ENCODE results near the gene UBE2E2. TPM values are rescaled to one million over a fixed set of nuclear protein-coding genes. Genes with fewer than 3 reads are reported as not detected.

The UBE2E2 gene
- total RNA-seq, 2 experiments from 2014 or later = 41.1 to 48.8 TPM

GRCh38 chr3:23442598-23443383, 239.7 kb downstream of the UBE2E2 start:
- Histone ChIP-seq H3K9me3 (ENCODE audit: low read length) (no peaks in the 10 kb centered on the region), H3K27ac (ENCODE audit: low read depth, low read length, poor library complexity, severe bottlenecking) (no peak overlapping the region), H3K36me3 (ENCODE audit: insufficient read depth, low read length) (no peaks in the 10 kb centered on the region), H4K20me1 (ENCODE audit: insufficient read depth, low read length) (no peaks in the 10 kb centered on the region), H3K79me2 (ENCODE audit: insufficient read depth, low read depth, low read length) (peaks cover 12% of the 10 kb centered on the region; the same call in 1 of the 2 replicates), H2AFZ (ENCODE audit: low read length) (no peak overlapping the region), H3K4me3 (ENCODE audit: low read depth, low read length, poor library complexity, severe bottlenecking) (no peak overlapping the region), H3K4me2 (ENCODE audit: low read length) (peak overlapping the region; percentile 18), H3K4me1 (ENCODE audit: insufficient read depth, low read length, poor library complexity, severe bottlenecking) (peaks cover 63% of the 10 kb centered on the region), H3K9me2 (ENCODE audit: insufficient read depth, low read length) (no peaks in the 10 kb centered on the region)
- POLR2A ChIA-PET = interaction anchor here (0.6 to 4.8 kb wide), 16 partner anchors 8 to 320 kb away, joined by 3 to 24 read pairs (median 5); no protein-coding TSS in a partner anchor
- intact Hi-C loops (cut with micrococcal nuclease; ENCODE audit: unreplicated experiment) = loop anchor here (5.0 kb wide), 1 partner anchor 320 kb away; no protein-coding TSS in a partner anchor
- TF ChIP-seq CTCF (conservative IDR thresholded peaks at IDR 0.05; ENCODE audit: low read length) (no peak), EZH2phosphoT487 (IDR thresholded peaks at IDR 0.05; ENCODE audit: borderline replicate concordance, low read depth, low read length) (no peak)
- CTCF ChIA-PET (ENCODE audit: unreplicated experiment) = interaction anchor here (0.5 kb wide), 2 partner anchors 304 to 515 kb away, joined by 3 to 5 read pairs; no protein-coding TSS in a partner anchor
- peak; percentile 57 for DNase-seq (ENCODE audit: low spot score)
- no TSS peak for BruUV-seq (replicated peaks)

- Histone ChIP-seq H2AFZ (ENCODE audit: low read length) (no peak overlapping the region), H4K20me1 (ENCODE audit: insufficient read depth, low read length) (no peaks in the 10 kb centered on the region), H3K9me2 (ENCODE audit: insufficient read depth, low read length) (no peaks in the 10 kb centered on the region), H3K79me2 (ENCODE audit: insufficient read depth, low read depth, low read length) (peaks cover 12% of the 10 kb centered on the region; the same call in 1 of the 2 replicates), H3K4me3 (ENCODE audit: low read depth, low read length, poor library complexity, severe bottlenecking) (no peak overlapping the region), H3K4me2 (ENCODE audit: low read length) (no peak overlapping the region), H3K27ac (ENCODE audit: low read depth, low read length, poor library complexity, severe bottlenecking) (no peak overlapping the region), H3K9me3 (ENCODE audit: low read length) (no peaks in the 10 kb centered on the region), H3K36me3 (ENCODE audit: insufficient read depth, low read length) (no peaks in the 10 kb centered on the region), H3K4me1 (ENCODE audit: insufficient read depth, low read length, poor library complexity, severe bottlenecking) (peaks cover 63% of the 10 kb centered on the region)
- ChIA-PET CTCF (ENCODE audit: unreplicated experiment) (no interaction called here), POLR2A (interaction anchor here (0.6 to 4.8 kb wide), 7 partner anchors 10 to 301 kb away, joined by 3 to 24 read pairs (median 6); no protein-coding TSS in a partner anchor)
- DNase-seq (ENCODE audit: low spot score) = peak; percentile 24
- TF ChIP-seq EZH2phosphoT487 (IDR thresholded peaks at IDR 0.05; ENCODE audit: borderline replicate concordance, low read depth, low read length) (no peak), CTCF (conservative IDR thresholded peaks at IDR 0.05; ENCODE audit: low read length) (no peak)
- intact Hi-C loops (cut with micrococcal nuclease; ENCODE audit: unreplicated experiment) = loop anchor here (5.0 kb wide), 1 partner anchor 318 kb away; no protein-coding TSS in a partner anchor
- no TSS peak for BruUV-seq (replicated peaks)
These were observed 241.3 kb downstream of the UBE2E2 start for GRCh38 chr3:23444386-23444785.

- Histone ChIP-seq H3K9me3 (ENCODE audit: low read length) (no peaks in the 10 kb centered on the region), H2AFZ (ENCODE audit: low read length) (no peak overlapping the region), H3K4me3 (ENCODE audit: low read depth, low read length, poor library complexity, severe bottlenecking) (no peak overlapping the region), H3K4me1 (ENCODE audit: insufficient read depth, low read length, poor library complexity, severe bottlenecking) (peaks cover 48% of the 10 kb centered on the region), H3K9me2 (ENCODE audit: insufficient read depth, low read length) (no peaks in the 10 kb centered on the region), H3K27ac (ENCODE audit: low read depth, low read length, poor library complexity, severe bottlenecking) (no peak overlapping the region), H4K20me1 (ENCODE audit: insufficient read depth, low read length) (no peaks in the 10 kb centered on the region), H3K4me2 (ENCODE audit: low read length) (no peak overlapping the region), H3K79me2 (ENCODE audit: insufficient read depth, low read depth, low read length) (peaks cover 12% of the 10 kb centered on the region; the same call in 1 of the 2 replicates), H3K36me3 (ENCODE audit: insufficient read depth, low read length) (no peaks in the 10 kb centered on the region)
- intact Hi-C loops (cut with micrococcal nuclease; ENCODE audit: unreplicated experiment) = no loop called here
- BruUV-seq (replicated peaks) = no TSS peak
- no peak for TF ChIP-seq CTCF (conservative IDR thresholded peaks at IDR 0.05; ENCODE audit: low read length)
- ChIA-PET CTCF (ENCODE audit: unreplicated experiment) (no interaction called here), POLR2A (no interaction called here)
- DNase-seq (ENCODE audit: low spot score) = no peak
These were observed 243.2 kb downstream of the UBE2E2 start for GRCh38 chr3:23446301-23446700.

Data from OCI-LY7 (cell line).